ENCODE measurements around the gene CHKA. TPM values are rescaled to one million over a fixed set of nuclear protein-coding genes. Genes with fewer than 3 reads are reported as not detected.
A peak's percentile ranks its signal among the peaks of the same experiment; 100 is the strongest.

CHKA gene
- total RNA-seq, 2 experiments from 2014 or later, result 5.3 to 12.9 TPM

- DNase-seq (no peak), ATAC-seq (no peak)
- Mint-ChIP-seq H3K9me3 (ENCODE audit: low read depth) (no peaks in the 10 kb centered on the region), H3K27ac (no peak overlapping the region), H3K36me3 (no peaks in the 10 kb centered on the region), H3K27me3 (no peaks in the 10 kb centered on the region), H3K4me3 (no peak overlapping the region), H3K4me1 (peaks cover 5% of the 10 kb centered on the region)
- CTCF ChIA-PET, result no interaction called here
Measured at GRCh38 chr11:68089679-68090078, 31.5 kb downstream of the CHKA start.

- CTCF ChIA-PET, result no interaction called here
- no peaks in the 10 kb centered on the region for H3K36me3 Mint-ChIP-seq
- H3K4me3 Mint-ChIP-seq, result no peak overlapping the region
- no peak for DNase-seq
- H3K9me3 Mint-ChIP-seq (ENCODE audit: low read depth), result no peaks in the 10 kb centered on the region
- no peaks in the 10 kb centered on the region for H3K27me3 Mint-ChIP-seq
- no peaks in the 10 kb centered on the region for H3K4me1 Mint-ChIP-seq
- H3K27ac Mint-ChIP-seq, result no peak overlapping the region
- ATAC-seq, result no peak
Measured at GRCh38 chr11:68083517-68083916, 37.7 kb downstream of the CHKA start.

GRCh38 chr11:68082481-68082880, 38.7 kb downstream of the CHKA start:
- no peak overlapping the region for H3K4me3 Mint-ChIP-seq
- no peaks in the 10 kb centered on the region for H3K4me1 Mint-ChIP-seq
- CTCF ChIA-PET, result no interaction called here
- H3K27ac Mint-ChIP-seq, result no peak overlapping the region
- DNase-seq, result no peak
- ATAC-seq, result no peak
- H3K27me3 Mint-ChIP-seq, result no peaks in the 10 kb centered on the region
- H3K9me3 Mint-ChIP-seq (ENCODE audit: low read depth), result no peaks in the 10 kb centered on the region
- H3K36me3 Mint-ChIP-seq, result no peaks in the 10 kb centered on the region

GRCh38 chr11:68081691-68082090, 39.5 kb downstream of the CHKA start:
- Mint-ChIP-seq H3K36me3 (no peaks in the 10 kb centered on the region), H3K4me1 (no peaks in the 10 kb centered on the region), H3K27me3 (no peaks in the 10 kb centered on the region), H3K9me3 (ENCODE audit: low read depth) (no peaks in the 10 kb centered on the region), H3K4me3 (no peak overlapping the region), H3K27ac (no peak overlapping the region)
- DNase-seq, result no peak
- ATAC-seq, result no peak
- CTCF ChIA-PET, result no interaction called here

GRCh38 chr11:68080860-68081259, 40.3 kb downstream of the CHKA start:
- CTCF ChIA-PET, result no interaction called here
- Mint-ChIP-seq H3K4me1 (no peaks in the 10 kb centered on the region), H3K36me3 (no peaks in the 10 kb centered on the region), H3K4me3 (no peak overlapping the region), H3K27me3 (no peaks in the 10 kb centered on the region), H3K9me3 (ENCODE audit: low read depth) (no peaks in the 10 kb centered on the region), H3K27ac (no peak overlapping the region)
- ATAC-seq (no peak), DNase-seq (no peak)

- Mint-ChIP-seq H3K27ac (no peak overlapping the region), H3K9me3 (ENCODE audit: low read depth) (no peaks in the 10 kb centered on the region), H3K4me3 (no peak overlapping the region), H3K36me3 (no peaks in the 10 kb centered on the region), H3K4me1 (no peaks in the 10 kb centered on the region), H3K27me3 (no peaks in the 10 kb centered on the region)
- ATAC-seq, result no peak
- no peak for DNase-seq
- CTCF ChIA-PET, result interaction anchor here (1.2 kb wide), 1 partner anchor 10 kb away, joined by 3 read pairs; no protein-coding TSS in a partner anchor
Measured at GRCh38 chr11:68077617-68078582, 43.3 kb downstream of the CHKA start.

GRCh38 chr11:68076371-68077042, 44.7 kb downstream of the CHKA start:
- CTCF ChIA-PET, result no interaction called here
- H3K9me3 Mint-ChIP-seq (ENCODE audit: low read depth), result no peaks in the 10 kb centered on the region
- no peak for DNase-seq

GRCh38 chr11:68074584-68075352, 46.4 kb downstream of the CHKA start:
- H3K4me3 Mint-ChIP-seq, result no peak overlapping the region
- no peaks in the 10 kb centered on the region for H3K27me3 Mint-ChIP-seq
- no peaks in the 10 kb centered on the region for H3K9me3 Mint-ChIP-seq (ENCODE audit: low read depth)
- H3K36me3 Mint-ChIP-seq, result no peaks in the 10 kb centered on the region
- H3K4me1 Mint-ChIP-seq, result no peaks in the 10 kb centered on the region
- no peak overlapping the region for H3K27ac Mint-ChIP-seq
- no peak for ATAC-seq
- CTCF ChIA-PET, result no interaction called here
- no peak for DNase-seq

More at GRCh38 chr11:68076371-68077042, 44.7 kb downstream of the CHKA start:
- Mint-ChIP-seq H3K27ac (no peak overlapping the region), H3K27me3 (no peaks in the 10 kb centered on the region), H3K4me3 (no peak overlapping the region), H3K4me1 (no peaks in the 10 kb centered on the region), H3K36me3 (no peaks in the 10 kb centered on the region)
- no peak for ATAC-seq

GRCh38 chr11:68071281-68072048, 49.7 kb downstream of the CHKA start:
- Mint-ChIP-seq H3K27me3 (no peaks in the 10 kb centered on the region), H3K9me3 (ENCODE audit: low read depth) (no peaks in the 10 kb centered on the region), H3K4me3 (no peak overlapping the region), H3K4me1 (no peaks in the 10 kb centered on the region), H3K36me3 (peaks cover 2% of the 10 kb centered on the region), H3K27ac (no peak overlapping the region)
- no peak for ATAC-seq
- peak; percentile 23 for DNase-seq
- CTCF ChIA-PET, result interaction anchor here (1.3 kb wide), 1 partner anchor 10 kb away, joined by 3 read pairs; no protein-coding TSS in a partner anchor

GRCh38 chr11:68067991-68068390, 53.2 kb downstream of the CHKA start:
- Mint-ChIP-seq H3K4me3 (no peak overlapping the region), H3K4me1 (no peaks in the 10 kb centered on the region), H3K27ac (no peak overlapping the region), H3K9me3 (ENCODE audit: low read depth) (no peaks in the 10 kb centered on the region), H3K36me3 (peaks cover 2% of the 10 kb centered on the region), H3K27me3 (no peaks in the 10 kb centered on the region)
- CTCF ChIA-PET, result no interaction called here
- ATAC-seq (no peak), DNase-seq (peak; percentile 29)

GRCh38 chr11:68066742-68067141, 54.4 kb downstream of the CHKA start:
- ATAC-seq, result no peak
- CTCF ChIA-PET, result no interaction called here
- no peaks in the 10 kb centered on the region for H3K4me1 Mint-ChIP-seq
- no peaks in the 10 kb centered on the region for H3K27me3 Mint-ChIP-seq
- H3K9me3 Mint-ChIP-seq (ENCODE audit: low read depth), result no peaks in the 10 kb centered on the region
- no peak overlapping the region for H3K27ac Mint-ChIP-seq
- no peak overlapping the region for H3K4me3 Mint-ChIP-seq
- peaks cover 2% of the 10 kb centered on the region for H3K36me3 Mint-ChIP-seq
- DNase-seq, result no peak

GRCh38 chr11:68065841-68066240, 55.3 kb downstream of the CHKA start:
- no peak overlapping the region for H3K4me3 Mint-ChIP-seq

GRCh38 chr11:68064926-68065325, 56.3 kb downstream of the CHKA start:
- Mint-ChIP-seq H3K27ac (no peak overlapping the region), H3K9me3 (ENCODE audit: low read depth) (no peaks in the 10 kb centered on the region), H3K4me1 (no peaks in the 10 kb centered on the region), H3K27me3 (no peaks in the 10 kb centered on the region), H3K36me3 (peaks cover 2% of the 10 kb centered on the region), H3K4me3 (no peak overlapping the region)
- DNase-seq (no peak), ATAC-seq (no peak)
- CTCF ChIA-PET, result no interaction called here

More at GRCh38 chr11:68065841-68066240, 55.3 kb downstream of the CHKA start:
- no peaks in the 10 kb centered on the region for H3K4me1 Mint-ChIP-seq
- H3K27me3 Mint-ChIP-seq, result no peaks in the 10 kb centered on the region
- no peak overlapping the region for H3K27ac Mint-ChIP-seq
- CTCF ChIA-PET, result no interaction called here
- no peak for DNase-seq
- peaks cover 2% of the 10 kb centered on the region for H3K36me3 Mint-ChIP-seq
- no peak for ATAC-seq
- no peaks in the 10 kb centered on the region for H3K9me3 Mint-ChIP-seq (ENCODE audit: low read depth)

All from activated CD8-positive, alpha-beta memory T cell treated with anti-CD3 and anti-CD28 coated beads, Interleukin-2, amount 10 ng/mL, durations not matched to agents 7 days and 5 days (primary cell).